ES-I3 (cell line): ENCODE results near the gene HCST.

Source experiments
- H3K36me3 ChIP-seq: 2 replicates; pipeline ENCODE4 v1.6.1; 2013; ENCODE audit warnings: mild to moderate bottlenecking, low read length, control low read depth, moderate library complexity; ENCODE audit not compliant: insufficient read depth
- H3K4me1 ChIP-seq: 2 replicates; pipeline ENCODE4 v1.6.1; 2013; ENCODE audit warnings: mild to moderate bottlenecking, control low read depth, low read length; ENCODE audit not compliant: insufficient read depth
- H3K9ac ChIP-seq: 2 replicates; pipeline ENCODE4 v1.6.1; 2013; ENCODE audit warnings: low read depth, mild to moderate bottlenecking, low read length, moderate library complexity
- H3K9me3 ChIP-seq: 2 replicates; pipeline ENCODE4 v1.6.1; 2013; ENCODE audit warnings: mild to moderate bottlenecking, low read length, moderate library complexity; ENCODE audit not compliant: control insufficient read depth, insufficient read depth

Gene HCST, protein sequence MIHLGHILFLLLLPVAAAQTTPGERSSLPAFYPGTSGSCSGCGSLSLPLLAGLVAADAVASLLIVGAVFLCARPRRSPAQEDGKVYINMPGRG

DNA sequence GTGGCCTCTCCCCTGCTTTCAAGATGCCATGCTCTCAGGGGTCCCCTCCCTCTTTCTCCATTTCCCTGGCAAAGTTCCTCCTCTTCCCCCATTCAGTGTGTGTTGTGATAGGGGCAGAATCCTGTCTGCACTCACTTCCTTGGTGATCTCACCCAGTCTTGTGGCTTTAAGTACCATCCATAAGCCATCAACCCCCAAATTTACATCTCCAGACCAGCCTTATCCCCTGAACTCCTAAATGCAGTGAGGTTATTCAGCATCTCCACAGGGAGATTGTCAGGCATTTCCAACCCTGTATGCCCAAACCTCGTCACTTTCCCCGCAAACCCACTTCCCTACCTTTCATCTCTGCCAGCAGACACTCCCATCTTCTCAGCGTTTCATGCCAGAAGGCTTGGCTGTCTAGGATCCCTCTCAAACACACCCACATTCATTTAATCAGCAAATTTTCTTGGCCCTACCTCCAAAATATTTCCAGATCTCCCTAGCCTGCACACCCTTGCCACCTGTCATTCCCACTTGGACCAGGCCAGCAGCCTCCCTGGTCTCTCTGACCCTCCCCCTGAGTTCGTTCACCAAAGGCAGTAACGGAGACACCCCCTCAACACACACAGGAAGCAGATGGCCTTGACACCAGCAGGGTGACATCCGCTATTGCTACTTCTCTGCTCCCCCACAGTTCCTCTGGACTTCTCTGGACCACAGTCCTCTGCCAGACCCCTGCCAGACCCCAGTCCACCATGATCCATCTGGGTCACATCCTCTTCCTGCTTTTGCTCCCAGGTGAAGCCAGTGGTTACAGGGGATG, at the start of gene HCST:
HCST (plus strand) TSS at position 676 of the 808 bp plus-strand sequence; CDS start at position 741, 65 bp downstream.
- Histone ChIP-seq H3K9ac (peak within 1 kb of the TSS; percentile 34; the same call in 1 of the 2 replicates), H3K36me3 (no peaks in the 10 kb centered on the region), H3K9me3 (no peaks in the 10 kb centered on the region), H3K4me1 (peaks cover 17% of the 10 kb centered on the region)

DNA sequence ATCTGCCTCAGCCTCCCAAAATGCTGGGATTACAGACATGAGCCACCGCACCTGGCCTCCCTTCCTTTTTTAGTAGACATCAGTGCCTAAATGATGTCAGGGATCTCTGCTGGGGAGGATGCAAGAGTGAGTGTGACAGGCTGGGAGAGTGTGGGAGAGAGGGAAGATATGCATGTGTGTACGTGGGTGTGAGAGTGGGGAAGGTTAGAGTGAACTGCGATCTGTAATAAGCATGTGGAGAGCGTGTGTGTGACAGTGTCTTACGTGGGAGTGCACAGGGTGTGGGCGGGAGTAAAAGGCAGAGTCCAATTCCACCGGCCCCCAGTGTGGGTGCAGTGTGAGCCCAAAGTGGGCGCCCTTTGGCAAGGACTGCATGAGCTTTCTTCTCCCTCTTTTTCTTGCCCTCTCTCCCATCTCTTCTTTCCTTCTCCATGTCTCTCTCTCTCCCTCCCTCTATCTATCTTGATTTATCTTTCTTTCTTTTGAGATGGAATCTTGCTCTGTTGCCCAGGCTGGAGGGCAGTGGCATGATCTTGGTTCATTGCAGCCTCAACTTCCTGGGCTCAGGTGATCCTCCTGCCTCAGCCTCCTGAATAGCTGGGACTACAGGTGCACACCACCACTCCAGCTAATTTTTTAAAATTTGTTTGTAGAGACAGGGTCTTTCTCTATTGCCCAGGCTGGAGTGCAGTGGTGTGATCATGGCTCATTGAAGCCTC, 49.1 kb upstream of the HCST start:
- no peaks in the 10 kb centered on the region for H3K36me3 ChIP-seq
- H3K4me1 ChIP-seq, result no peaks in the 10 kb centered on the region; the same call in 1 of the 2 replicates
- no peak overlapping the region for H3K9ac ChIP-seq
- no peaks in the 10 kb centered on the region for H3K9me3 ChIP-seq

DNA sequence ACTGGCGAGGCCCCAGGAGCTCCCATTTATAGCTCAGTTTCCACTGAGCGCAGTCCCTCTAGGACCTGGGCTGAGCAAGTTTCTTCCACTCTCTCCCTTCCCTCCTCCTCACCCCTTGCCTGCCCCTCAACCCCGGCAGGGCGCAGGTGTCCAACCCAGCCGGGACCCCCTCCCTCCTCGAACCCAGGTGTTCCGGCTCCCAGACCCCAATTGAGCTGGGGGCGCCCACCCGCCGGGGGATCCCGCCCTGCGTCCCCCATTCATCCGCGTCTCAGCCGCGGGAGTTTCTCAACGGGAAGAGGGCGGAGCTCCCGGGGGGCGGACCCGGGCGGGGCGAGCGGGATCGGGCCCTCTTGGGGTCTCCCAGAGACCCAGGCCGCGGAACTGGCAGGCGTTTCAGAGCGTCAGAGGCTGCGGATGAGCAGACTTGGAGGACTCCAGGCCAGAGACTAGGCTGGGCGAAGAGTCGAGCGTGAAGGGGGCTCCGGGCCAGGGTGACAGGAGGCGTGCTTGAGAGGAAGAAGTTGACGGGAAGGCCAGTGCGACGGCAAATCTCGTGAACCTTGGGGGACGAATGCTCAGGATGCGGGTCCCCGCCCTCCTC, 45.7 kb upstream of the HCST start, which contains the start of gene KIRREL2:
KIRREL2 (plus strand) TSS at position 366 of the 604 bp plus-strand sequence; CDS start at position 575, 209 bp downstream.
- Histone ChIP-seq H3K9ac (peak within 1 kb of the TSS; percentile 60), H3K36me3 (no peaks in the 10 kb centered on the region), H3K9me3 (no peaks in the 10 kb centered on the region), H3K4me1 (peaks cover 3% of the 10 kb centered on the region; the same call in 1 of the 2 replicates)

DNA sequence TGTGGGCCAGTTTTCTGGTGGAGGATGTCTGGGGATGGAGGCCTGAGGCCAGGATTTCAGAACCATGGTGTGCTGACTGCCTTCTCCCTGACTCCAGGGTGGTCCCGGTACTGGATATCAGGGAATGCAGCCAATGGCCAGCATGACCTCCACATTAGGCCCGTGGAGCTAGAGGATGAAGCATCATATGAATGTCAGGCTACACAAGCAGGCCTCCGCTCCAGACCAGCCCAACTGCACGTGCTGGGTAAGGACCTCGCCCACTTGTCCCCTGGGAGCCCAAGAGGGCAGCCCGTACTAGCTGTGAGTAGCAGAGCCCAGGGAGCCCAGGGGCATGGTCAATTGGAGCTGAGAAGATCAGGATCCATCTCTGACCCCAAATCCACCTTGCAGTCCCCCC, 44.0 kb upstream of the HCST start:
- Histone ChIP-seq H3K4me1 (peaks cover 6% of the 10 kb centered on the region; the same call in 1 of the 2 replicates), H3K36me3 (no peaks in the 10 kb centered on the region), H3K9me3 (no peaks in the 10 kb centered on the region), H3K9ac (no peak overlapping the region)

DNA sequence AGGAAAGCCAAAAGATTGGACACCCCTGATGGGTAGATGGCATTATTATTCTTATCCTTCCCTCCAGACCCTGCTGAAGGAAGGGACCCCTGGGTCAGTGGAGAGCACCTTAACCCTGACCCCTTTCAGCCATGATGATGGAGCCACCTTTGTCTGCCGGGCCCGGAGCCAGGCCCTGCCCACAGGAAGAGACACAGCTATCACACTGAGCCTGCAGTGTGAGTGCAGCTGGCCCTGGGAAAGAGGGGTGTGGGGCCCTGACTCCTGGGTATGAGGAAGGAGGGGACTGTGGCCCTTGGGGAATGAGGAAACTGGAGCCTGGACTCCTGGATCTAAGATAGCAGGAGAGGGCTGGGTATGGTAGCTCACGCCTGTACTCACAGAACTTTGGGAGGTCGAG, 42.9 kb upstream of the HCST start:
- Histone ChIP-seq H3K4me1 (peaks cover 6% of the 10 kb centered on the region; the same call in 1 of the 2 replicates), H3K9me3 (no peaks in the 10 kb centered on the region), H3K36me3 (no peaks in the 10 kb centered on the region), H3K9ac (no peak overlapping the region)

DNA sequence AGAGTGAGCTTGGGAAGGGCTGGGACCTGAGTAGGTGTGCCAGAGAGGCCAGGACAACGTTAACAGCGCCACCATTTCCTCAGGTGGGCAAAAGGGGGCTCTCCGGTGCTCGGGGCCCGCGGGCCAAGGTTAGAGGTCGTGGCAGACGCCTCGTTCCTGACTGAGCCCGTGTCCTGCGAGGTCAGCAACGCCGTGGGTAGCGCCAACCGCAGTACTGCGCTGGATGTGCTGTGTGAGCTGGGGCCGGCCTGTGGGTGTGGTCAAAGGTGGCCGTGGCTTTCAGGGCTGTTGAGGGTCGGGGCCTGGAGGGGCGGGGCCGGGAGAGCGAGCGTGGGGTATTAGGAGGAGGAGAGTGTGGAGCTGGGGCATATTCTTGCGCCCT, 41.9 kb upstream of the HCST start:
- Histone ChIP-seq H3K36me3 (no peaks in the 10 kb centered on the region), H3K9ac (peak overlapping the region; percentile 55; the same call in 1 of the 2 replicates), H3K4me1 (peaks cover 6% of the 10 kb centered on the region; the same call in 1 of the 2 replicates), H3K9me3 (no peaks in the 10 kb centered on the region)

DNA sequence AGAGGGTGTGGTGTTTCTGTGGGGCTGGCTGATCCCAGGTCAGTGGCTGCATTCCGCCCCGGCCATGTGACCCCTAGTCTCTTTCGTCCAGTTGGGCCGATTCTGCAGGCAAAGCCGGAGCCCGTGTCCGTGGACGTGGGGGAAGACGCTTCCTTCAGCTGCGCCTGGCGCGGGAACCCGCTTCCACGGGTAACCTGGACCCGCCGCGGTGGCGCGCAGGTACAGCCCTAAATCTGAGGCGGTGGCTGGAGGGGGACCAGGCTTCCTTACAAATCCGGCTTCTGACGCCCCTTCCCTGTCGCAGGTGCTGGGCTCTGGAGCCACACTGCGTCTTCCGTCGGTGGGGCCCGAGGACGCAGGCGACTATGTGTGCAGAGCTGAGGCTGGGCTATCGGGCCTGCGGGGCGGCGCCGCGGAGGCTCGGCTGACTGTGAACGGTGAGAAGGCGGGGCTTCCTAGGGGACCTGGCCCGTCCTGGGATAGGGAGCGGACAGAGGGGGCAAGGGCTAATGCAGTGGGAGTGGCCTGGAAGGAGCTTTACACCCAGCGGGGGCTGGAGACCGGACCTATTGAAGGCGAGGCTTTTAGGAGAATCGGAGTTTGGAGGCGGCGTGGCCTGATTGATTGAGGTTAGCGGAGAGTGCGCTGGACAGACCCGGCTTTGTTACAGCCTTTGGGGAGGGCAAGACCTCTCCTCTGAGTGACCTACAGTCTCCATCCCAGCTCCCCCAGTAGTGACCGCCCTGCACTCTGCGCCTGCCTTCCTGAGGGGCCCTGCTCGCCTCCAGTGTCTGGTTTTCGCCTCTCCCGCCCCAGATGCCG, 41.3 kb upstream of the HCST start:
- peak overlapping the region; percentile 55; the same call in 1 of the 2 replicates for H3K9ac ChIP-seq
- no peaks in the 10 kb centered on the region for H3K9me3 ChIP-seq
- peaks cover 6% of the 10 kb centered on the region; the same call in 1 of the 2 replicates for H3K4me1 ChIP-seq
- H3K36me3 ChIP-seq, result no peaks in the 10 kb centered on the region

DNA sequence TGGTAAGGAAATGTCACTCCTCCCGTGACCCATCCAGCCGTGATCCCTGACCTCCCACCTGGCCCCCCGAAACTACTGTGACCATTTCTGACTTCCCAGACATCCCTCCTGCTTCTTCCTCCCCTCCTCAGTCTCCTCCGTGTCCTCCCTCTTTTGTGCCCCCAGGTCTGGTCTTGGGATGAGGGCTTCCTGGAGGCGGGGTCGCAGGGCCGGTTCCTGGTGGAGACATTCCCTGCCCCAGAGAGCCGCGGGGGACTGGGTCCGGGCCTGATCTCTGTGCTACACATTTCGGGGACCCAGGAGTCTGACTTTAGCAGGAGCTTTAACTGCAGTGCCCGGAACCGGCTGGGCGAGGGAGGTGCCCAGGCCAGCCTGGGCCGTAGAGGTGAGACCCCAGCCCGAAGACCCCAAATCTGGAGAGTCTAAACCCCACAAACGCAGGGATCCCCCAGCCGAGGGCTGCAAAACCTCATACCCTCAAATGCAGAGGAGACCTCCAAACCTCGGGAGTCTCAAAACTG, 40.6 kb upstream of the HCST start:
- peak overlapping the region; percentile 23; the same call in 1 of the 2 replicates for H3K9ac ChIP-seq

DNA sequence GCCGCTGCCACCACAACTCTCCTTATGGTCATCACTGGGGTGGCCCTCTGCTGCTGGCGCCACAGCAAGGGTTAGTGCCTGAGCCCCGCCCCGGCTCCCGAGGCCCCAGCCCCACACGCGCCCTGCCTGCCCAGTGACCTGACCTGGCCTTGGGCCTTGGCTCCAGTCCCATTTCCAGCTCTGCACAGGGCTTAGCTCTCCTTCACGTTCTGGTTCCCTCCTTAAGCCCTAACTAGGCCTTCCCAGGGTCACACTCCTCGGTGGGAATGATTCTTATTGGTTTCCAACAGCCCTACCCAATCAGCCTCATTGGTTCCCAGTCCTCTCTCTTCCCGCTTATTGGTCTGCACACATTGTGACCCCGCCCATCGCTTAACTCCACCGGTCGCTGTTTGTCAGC, 39.8 kb upstream of the HCST start:
- Histone ChIP-seq H3K9ac (no peak overlapping the region), H3K4me1 (peaks cover 6% of the 10 kb centered on the region; the same call in 1 of the 2 replicates), H3K9me3 (no peaks in the 10 kb centered on the region), H3K36me3 (no peaks in the 10 kb centered on the region)

More for the DNA sequence above, 40.6 kb upstream of the HCST start:
- H3K9me3 ChIP-seq, result no peaks in the 10 kb centered on the region
- H3K4me1 ChIP-seq, result peaks cover 6% of the 10 kb centered on the region; the same call in 1 of the 2 replicates
- H3K36me3 ChIP-seq, result no peaks in the 10 kb centered on the region

DNA sequence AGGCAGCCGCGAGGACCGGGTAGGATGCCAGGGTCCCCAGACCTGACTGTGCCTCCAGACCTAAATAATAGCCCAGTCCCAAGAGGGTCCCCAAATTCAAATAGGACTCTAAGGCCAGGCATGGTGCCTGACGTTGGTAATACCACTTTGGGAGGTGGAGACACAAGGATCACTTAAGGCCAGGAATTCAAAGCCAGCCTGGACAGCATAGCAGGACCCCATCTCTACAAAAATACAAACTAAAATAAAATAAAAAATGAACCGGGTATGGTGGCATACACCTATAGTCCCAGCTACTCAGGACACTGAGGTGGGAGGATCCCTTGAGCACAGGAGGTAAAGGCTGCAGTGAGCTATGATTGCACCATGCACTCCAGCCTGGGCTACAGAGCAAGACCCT, 39.3 kb upstream of the HCST start:
- Histone ChIP-seq H3K9me3 (no peaks in the 10 kb centered on the region), H3K9ac (no peak overlapping the region), H3K36me3 (no peaks in the 10 kb centered on the region), H3K4me1 (peaks cover 6% of the 10 kb centered on the region; the same call in 1 of the 2 replicates)

DNA sequence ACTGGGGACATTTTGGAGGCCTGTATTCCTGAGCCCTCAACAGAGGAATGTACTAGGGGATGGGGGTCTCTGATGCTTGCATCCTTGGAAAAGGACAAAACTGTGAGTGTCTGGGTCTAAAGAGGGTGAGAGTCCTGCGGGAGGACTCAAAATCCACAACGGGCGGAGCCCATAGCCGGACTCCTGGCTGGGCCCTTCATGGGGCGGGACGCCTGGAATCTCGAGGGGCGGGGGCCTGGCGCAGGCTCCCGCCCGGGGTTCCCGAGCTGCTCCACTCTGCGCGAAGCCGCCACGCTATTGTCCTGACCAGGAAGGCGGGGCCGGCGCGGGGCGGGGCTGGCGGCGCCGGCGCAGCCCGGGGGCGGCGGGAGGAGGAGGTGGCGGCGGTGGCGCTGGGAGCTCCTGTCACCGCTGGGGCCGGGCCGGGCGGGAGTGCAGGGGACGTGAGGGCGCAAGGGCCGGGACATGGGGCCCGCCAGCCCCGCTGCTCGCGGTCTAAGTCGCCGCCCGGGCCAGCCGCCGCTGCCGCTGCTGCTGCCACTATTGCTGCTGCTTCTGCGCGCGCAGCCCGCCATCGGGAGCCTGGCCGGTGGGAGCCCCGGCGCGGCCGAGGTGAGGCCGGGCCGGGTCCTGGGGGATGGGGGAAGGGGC, 34.0 kb upstream of the HCST start, which contains the start of gene APLP1:
APLP1 (plus strand) TSS at position 403 of the 651 bp plus-strand sequence; CDS start at position 466, 63 bp downstream.
- H3K9ac ChIP-seq, result peak within 1 kb of the TSS; percentile 54; the same call in 1 of the 2 replicates
- H3K36me3 ChIP-seq, result no peaks in the 10 kb centered on the region

DNA sequence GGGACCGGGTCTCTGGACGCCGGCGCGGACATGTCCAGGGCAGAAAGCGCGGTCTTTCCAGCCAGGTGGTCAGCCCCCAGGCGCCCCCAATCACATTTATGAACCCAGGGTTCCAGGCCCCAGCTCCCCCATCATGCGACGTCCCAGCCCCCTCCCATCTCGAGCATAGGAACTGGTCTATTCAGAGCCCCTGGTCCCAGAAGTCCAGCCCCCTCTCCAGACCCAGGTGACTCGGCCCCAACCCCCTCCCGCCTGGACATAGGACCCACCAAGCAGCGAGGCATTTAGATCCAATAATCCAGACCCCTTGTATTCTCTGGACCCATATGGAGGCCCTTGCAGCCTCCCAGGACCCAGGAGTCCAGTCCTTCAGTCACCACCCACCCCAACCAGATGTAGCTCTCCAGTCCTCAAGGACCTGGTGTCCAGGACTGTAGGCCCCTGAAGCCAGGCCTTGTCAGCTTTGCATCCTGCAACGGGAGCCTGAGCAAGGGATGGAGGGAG, 33.5 kb upstream of the HCST start:
- Histone ChIP-seq H3K9me3 (no peaks in the 10 kb centered on the region), H3K9ac (peak overlapping the region; percentile 54; the same call in 1 of the 2 replicates), H3K4me1 (no peaks in the 10 kb centered on the region; the same call in 1 of the 2 replicates), H3K36me3 (no peaks in the 10 kb centered on the region)

More for the DNA sequence above, 34.0 kb upstream of the HCST start, which contains the start of gene APLP1:
- Histone ChIP-seq H3K9me3 (no peaks in the 10 kb centered on the region), H3K4me1 (no peaks in the 10 kb centered on the region; the same call in 1 of the 2 replicates)
